Measurements from ENCODE around the gene KIF26B.

The KIF26B gene

DNA sequence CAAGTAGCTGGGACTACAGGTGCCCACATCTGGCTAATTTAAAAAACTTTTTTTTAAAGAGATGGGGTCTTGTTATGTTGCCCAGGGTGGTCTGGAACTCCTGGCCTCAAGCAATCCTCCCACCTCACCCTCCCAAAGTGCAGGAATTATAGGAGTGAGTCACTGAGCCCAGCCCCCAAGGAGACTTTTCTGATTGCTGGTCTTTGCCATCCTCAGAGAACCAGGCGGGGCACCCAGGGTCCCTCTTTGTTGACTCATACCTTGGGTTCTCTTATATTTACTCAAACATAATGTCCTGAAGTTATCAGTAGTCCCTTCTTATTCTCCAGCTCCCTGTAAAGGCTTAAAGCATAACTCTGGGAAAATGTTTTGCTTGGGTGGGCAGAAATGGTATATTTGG, 51.1 kb downstream of the KIF26B start:
- no peak for DNase-seq (ENCODE audit: low read depth in 1 of 2, low spot score in 1 of 2)

DNA sequence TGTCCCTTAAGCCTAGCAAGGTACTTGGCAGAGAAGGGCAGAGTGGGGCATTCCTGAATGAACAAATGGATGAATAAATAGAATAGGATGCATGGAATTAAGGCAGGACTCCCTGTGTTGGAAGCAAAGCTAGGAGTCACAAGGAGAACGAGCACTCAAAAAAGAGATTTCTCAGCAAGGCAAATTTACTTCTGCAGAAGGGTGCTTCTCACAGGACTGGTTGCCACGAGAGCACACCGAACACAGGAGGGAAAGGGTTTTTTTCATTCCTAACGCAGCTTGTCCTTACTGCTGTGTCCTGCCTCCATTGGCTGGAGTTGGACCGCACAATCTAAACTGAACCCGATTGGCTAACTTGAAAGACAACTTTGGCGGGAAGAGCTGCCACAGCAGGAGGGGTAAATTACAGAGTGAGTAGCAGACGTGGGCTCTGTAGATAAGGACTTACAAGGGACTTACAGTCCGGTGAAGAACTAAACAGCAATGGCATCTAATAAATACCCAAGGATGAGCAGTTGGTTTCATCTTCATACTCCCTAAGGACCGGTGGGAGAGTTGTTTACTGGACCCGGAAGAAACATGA, 52.4 kb downstream of the KIF26B start:
- DNase-seq (ENCODE audit: low read depth in 1 of 2, low spot score in 1 of 2), result no peak

DNA sequence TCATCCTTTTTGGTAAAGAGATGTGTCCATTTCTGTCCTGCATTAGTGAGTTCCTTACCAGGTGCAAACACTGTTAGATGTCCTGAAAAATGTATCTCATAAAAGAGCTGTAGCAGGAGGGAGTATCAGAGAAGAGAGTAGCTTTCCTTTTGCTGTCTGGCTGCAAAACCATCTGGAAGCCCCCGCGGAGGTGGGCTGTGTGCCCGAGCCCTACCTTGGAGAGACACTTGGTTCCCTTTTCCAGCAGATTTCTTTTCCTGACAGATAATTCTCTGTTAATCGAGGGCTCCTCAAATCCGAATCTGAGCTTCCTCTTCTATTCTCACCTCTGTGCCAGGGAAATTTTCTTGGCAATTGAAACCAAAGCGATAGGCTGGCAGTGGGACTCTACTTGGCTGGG, 53.0 kb downstream of the KIF26B start:
- no peak for DNase-seq (ENCODE audit: low read depth in 1 of 2, low spot score in 1 of 2)

DNA sequence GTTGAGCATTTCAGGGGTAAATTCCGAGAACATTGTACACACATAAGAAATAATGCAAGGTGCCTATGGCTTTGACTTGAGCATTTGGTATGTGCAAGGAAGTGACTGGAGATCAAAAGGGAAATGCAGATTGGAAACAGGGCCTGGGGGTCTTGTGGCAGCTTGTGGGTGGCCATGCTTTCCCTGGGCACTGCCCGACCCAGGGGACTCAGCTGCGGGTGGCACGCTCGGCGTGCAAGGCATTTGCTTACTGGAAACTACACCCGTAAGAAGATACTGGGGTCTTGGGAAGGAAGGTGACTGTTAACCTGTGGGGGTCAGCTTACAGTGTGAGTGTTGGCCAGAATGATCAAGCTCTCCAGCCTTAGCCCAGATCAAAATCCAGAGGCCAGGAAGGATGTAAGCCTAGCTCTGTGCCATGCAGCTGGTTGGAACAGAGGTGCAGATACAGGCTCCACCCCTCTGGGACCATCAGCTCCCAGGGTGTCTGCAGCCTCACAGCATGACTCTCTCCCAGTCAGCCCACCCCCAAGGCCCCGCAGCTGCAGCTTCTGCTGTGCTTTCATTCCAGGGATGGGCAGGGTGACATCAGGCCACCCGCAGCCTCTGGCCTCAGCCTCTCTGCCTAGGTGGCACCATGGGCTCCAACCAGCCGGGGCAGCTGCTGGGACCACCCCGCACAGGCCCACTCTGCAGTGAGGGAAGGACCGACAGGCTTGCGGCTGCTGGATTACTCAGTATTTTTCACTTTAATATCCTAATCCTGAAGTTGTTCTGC, 55.1 kb downstream of the KIF26B start:
- no peak for DNase-seq (ENCODE audit: low read depth in 1 of 2, low spot score in 1 of 2)

DNA sequence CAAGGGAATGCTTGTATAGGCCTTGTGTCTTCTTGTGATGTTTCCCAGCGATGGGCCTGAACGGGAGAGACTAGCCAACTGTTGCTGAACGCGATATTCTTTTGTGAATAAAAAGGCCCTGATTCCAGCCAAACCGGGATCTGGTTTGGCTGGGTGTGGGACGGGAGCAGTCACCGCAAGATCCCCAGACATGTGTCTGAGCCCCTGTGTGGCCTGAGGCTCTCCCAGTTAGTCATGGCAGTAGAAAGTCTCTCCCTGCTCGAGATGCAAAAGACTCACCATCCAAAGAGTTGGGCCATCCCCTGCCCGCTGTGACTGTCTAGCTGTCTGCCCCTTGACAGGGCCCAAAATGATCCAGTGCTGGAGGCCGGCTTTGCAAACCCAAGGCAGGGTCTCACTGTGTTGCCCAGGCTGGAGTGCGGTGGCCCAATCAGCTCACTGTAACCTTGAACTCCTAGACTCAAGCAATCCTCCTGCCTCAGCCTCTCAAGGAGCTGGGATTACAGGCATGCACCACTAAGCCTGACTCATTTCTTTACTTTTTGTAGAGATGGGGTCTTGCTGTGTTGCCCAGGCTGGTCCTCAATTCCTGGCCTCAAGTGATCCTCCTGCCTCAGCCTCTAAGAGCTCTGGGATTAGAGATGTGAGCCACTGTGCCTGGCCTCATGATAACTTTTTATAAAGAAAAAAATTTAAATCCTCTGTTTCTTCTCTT, 56.4 kb downstream of the KIF26B start:
- no peak for DNase-seq (ENCODE audit: low read depth in 1 of 2, low spot score in 1 of 2)

DNA sequence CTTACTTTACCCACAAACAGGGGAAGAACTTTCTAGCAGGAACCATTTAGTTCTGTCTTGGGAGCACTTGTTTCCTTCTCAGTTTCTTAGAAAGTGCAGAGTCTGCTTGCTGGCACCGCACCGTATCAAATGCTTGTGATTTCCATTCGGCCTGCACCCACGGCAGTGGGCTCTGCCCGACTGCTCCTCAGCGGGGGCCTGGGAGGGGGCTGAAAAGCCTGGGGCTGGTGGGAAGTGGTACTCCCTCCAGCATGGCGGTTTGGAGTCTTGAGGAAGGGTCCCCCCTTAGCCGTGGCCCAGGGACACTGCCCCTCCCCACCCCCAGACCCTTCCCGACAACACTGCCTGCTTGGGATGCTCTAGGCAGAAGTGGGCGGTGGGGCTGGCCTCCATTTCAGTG, 57.0 kb downstream of the KIF26B start:
- no peak for DNase-seq (ENCODE audit: low read depth in 1 of 2, low spot score in 1 of 2)

DNA sequence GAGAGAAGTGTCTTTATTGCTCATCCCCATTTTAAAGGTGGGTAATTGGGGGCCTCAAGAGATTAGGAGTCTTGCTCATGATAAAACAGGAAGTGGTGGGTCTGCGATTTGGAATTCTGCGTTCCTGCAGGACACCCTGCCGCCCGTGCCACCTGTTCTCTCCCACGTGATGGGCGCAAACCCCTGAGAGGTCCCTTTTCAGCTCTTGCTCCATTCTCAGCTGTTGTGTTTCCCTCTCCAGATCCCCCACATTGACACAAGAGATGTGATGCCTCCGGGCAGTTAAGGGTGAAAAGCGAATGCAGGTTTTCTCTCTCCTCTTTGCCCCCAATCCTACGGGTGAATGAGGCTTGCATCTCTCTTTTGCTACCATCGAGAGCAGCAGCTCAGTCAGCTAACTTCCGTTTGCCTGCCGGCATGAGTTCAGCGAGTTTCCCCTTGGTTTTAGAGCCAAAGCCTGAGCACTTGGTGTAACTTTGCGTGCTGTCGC, 57.5 kb downstream of the KIF26B start:
- DNase-seq (ENCODE audit: low read depth in 1 of 2, low spot score in 1 of 2), result no peak

DNA sequence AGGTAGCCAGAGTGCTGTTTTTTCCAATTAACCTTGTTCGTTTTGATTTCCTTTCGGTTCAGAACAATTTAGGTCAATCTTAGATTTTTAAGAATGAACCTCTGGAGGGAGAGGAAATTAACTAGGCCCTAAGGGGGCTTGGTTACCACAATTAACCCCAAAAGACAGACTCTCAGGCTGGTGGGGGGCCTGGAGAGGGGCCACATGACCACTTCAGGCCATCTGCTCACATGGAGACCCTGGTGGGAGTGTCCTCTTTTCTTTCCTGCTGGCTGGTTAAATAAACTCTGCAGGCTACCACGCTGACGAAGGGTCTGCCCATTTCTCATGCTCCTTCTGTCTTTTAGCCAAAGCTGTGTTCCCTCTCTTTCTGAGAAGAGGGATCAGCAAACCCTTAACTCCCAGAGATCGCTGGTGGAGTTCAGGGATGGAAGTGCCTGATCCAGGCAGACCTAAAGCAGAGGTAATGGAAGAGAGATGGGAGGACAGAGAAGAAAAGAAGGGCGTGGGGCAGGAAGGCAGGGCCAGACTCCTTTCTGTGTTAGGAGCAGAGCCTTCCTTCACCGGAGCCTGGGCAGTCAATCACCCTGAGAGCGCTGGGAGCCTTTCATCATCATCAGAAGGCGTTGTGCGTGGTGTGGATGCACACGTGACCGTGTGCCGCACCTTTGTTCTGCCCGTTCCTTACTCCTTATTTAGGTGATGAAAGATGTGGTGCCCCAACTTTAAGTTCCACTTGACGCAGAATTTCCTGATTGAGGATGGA, 58.5 kb downstream of the KIF26B start:
- no peak for DNase-seq (ENCODE audit: low read depth in 1 of 2, low spot score in 1 of 2)

DNA sequence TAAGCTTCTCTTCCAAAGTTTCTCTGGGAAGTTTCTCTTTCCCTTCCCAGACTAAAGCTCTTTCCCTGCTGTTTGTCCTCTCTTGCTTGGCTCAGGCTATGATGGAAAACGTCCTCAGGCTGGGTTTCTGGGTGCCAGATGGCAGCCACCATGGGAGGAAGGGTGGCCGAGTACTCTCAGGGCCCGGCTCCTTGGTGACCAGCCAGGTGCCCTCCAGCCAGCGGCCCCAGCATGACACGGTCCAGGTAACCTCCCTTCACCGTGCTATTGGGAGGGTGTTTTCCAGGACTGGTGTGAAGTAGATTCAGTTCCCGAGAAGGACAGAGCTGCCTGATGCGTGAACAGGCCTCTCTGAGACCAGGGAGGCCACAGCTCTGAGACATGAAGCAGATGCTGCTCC, 60.3 kb downstream of the KIF26B start:
- no peak for DNase-seq (ENCODE audit: low read depth in 1 of 2, low spot score in 1 of 2)

DNA sequence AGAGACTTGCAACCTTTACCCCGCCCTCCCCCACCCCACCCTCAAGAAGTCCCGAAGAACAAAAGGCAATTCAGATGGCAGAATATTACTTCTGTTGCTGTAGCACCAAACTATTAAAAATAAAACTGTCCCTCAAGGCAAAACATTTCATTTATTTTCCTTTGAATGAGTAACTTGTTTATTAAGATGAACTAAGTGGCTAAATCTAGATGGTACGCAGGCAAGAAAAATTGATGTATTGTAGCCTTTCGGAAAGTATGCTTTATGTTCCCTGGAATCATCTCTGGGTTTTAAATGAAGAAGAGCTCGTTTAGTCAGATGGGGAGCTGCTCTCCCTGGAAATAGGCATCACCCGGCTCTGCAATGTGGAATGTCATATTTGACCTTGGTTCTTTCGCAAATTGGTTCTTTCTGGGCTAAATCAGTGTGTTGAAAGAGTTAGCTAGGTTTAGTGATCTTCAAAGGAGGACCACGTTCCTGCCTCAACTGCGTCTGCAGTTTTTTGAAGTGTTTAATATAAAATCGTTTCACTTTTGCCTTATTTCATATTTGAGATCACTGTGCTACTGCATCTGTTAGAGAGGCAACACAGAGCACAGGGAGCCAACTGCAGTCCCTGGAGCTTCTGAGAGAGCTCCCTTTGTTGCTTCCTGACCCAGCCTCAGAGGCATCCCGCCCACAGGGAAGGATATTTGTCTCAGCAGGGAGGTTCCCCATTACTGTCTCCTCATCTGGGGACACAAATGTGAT, 61.8 kb downstream of the KIF26B start:
- no peak for DNase-seq (ENCODE audit: low read depth in 1 of 2, low spot score in 1 of 2)

DNA sequence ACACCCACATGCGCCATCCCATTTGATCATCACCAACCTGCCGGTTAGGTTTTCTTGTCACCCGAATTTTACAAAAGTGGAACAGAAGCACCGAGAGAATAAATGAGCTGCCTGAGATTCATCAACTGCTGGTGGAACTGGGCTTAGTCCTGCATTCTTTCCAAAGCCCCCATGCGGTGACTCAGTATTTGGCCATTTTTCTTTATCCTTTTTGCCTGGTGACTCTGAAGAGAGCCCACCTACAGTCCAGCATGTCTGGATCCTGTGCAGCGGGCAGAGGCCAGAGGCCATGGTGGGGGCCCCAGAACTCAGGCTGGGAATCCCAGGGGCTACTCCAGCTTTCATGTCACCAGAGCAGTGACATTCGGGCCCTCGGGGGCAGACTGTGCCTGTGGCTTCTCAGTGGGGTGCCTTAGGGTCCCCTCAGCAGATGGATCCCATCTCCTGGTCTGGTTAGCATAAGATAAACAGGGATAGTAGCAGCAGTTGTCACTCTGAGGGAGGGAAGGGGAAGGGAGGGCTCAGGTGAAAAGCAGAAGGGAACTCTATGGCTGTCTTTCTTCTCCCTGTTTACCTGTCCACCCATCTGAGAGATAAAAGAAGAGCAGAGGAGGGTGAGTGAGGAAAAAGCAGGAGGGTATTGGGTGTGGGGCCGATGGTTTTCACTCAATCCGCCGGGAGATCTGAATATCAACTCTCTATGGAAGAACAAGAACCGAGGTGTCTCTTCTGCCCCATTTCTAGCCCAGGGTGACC, 63.2 kb downstream of the KIF26B start:
- no peak for DNase-seq (ENCODE audit: low read depth in 1 of 2, low spot score in 1 of 2)

DNA sequence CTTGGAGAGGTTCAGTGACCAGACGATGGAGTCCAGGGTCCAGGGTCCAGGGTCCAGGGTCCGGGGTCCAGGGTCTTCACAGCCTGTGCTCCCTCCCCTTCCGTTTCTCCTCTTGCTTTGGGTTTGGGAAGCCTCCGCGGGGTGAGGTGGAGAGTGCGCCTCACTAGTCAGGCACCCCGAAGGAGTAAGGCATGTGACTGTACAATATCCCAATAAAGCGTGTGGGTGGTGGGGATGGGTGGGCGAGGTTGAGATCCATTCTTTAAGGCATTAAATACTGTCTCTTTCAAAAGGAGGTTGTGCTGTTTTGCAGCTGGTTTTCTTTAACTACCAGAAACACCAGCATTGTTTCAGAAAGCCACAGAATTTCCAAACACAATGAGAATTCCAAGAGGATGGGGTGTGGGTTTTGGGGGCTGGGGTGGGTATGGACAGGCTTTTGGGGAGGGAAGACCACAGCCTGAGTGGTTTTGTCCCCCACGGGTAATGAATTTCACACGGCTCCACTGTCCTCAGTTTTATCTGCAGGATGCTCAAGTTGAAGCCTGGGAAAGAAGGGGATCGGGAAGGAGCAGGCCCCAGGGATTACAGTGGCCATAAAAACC, 65.7 kb downstream of the KIF26B start:
- no peak for DNase-seq (ENCODE audit: low read depth in 1 of 2, low spot score in 1 of 2)

DNA sequence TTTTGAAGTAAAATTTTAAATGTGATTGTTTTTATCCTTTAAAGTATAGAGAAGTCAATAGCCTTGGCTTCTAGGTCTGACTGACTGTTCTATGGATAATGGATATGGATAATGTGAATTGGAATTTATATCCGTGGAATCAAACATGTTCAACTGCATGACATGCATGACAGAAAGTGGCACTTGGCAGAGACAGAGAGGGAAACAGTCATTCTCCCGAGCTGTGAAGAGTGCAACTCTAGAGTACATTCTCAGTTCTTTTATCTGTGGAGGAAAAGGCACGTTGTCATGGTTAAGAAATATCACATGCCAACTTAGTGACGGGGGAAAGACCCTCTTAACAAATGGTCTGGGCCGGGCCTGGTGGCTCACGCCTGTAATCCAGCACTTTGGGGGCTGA, 67.0 kb downstream of the KIF26B start:
- no peak for DNase-seq (ENCODE audit: low read depth in 1 of 2, low spot score in 1 of 2)

DNA sequence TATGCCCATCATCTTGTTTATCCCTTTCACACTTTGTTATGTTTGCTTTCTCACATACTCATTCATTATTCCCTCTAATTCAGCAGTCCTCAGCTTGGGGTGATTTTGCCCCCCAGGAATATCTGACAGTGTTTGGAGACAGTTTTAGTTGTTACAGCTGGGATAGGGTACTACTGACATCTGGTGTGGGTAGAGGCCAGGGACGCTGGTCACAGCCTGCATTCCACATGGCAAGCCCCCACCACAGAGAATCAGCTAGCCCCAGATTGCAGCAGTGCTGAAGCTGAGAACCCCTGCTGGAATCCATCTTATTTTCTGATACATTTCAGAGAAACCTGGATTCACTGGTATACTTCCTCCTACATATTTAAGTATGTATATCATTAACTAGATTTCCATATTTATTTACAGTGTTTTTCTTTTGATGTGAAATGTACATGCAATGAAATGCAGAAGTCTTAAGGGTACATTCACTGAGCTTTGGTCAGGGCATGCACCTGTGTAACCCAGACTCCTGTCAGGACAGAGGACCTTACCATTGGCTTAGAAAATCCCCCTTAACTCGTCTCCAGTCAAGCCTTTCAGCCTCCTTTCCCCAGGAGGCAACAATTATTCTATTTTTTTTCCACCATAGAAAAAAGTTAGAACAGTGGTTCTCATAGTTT, 68.3 kb downstream of the KIF26B start:
- no peak for DNase-seq (ENCODE audit: low read depth in 1 of 2, low spot score in 1 of 2)

DNA sequence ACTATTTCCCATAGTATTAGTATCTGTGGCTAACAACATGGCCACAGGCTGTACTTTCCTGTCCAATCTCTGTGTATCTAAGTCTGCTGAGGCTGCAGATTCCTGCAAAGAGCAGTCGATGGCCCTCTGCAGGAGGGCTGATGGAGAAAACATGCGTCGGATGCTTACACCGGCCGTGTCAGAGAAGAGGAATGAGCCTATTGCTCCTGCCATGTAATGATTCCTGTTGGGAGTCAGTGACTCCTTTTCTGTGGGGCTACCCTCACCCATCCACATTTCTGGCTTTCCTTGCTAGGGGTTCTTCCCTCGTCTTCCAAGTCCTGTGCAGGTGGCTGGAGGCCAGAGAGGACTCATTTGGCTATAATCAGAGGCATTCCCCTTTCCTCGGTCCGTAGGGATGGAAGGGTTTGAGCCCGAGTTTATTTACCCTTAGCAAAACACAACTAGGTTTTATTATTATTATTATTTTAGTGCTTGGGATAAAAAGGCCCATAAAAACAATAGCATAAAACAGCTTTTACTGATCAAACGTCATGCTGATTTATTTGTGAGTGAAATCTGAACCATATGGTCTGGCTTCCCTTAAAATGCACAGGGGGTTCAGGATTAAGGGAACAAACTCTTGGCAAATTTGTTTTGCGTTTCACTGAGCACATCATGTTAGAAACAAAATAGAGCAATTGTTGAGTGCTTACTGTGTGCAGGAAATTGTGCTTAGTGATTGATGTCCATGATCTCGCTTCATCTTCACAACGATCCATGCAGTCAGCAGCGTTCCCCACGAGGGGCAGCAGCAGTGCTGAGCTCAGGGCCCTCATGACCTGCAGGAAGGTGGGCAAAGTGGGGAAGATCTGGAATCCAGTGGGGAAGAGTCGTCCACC, 70.8 kb downstream of the KIF26B start:
- DNase-seq (ENCODE audit: low read depth in 1 of 2, low spot score in 1 of 2), result no peak

DNA sequence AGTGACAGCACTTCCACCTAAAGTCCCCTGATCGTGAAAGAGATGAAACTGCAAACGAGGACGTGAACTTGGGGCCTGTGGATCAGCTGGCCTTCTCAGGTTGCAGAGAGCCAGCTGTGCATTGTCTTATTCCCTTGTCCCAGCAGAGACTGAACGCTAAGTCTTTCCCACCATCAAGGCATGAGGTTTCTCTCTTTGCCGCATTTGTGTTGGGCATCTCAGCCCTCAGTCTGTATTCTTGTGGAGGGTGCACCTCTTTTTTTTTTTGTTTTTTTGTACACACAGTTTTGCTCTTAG, 71.4 kb downstream of the KIF26B start:
- DNase-seq (ENCODE audit: low read depth in 1 of 2, low spot score in 1 of 2), result no peak

DNA sequence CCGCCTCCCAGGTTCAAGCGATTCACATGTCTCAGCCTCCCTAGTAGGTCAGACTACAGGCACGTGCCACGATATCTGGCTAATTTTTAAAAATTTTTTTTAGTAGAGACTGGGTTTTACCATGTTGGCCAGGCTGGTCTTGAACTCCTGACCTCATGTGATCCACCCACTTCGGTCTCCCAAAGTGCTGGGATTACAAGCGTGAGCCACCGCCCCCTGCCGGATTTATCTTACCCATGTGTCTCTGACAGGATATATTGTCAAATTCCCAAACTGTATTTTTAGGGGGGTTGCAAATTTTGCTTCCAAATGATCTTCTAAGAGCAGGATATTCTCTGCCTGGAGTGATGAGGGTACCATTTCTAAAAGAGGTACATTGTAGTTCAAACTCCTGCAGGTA, 74.3 kb downstream of the KIF26B start:
- no peak for DNase-seq (ENCODE audit: low read depth in 1 of 2, low spot score in 1 of 2)

DNA sequence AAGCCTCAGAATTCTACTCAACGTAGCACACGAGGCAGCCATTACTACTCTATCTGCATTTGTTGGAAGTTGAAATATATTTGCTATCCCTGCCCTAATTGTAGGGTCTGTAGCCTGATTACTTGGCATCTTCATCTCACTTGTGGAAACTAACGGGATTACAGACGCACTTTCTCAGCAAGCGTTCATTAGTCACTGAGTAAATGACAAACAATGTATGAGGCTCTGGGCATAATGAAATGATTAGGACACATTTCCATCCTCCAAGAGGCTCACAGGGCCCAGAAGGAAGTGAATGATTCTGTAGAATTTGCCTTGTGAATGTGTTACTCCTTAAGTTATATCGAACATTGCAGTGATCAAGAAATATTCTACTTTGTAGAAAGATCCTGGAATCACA, 78.1 kb downstream of the KIF26B start:
- DNase-seq (ENCODE audit: low read depth in 1 of 2, low spot score in 1 of 2), result no peak

Measured in stimulated activated CD4-positive, alpha-beta T cell treated with anti-CD3 and anti-CD28 coated beads, Interleukin-15, amount 100 ng/mL, for 1 hour (primary cell).